Fibroblast of pulmonary artery (primary cell): Measurements from ENCODE around the gene ZNF165.
"Not testable (repeated sequence)": the region's sequence is repeated elsewhere in the genome, so short reads cannot be mapped to it uniquely, and the experiment has no call there.

Experiments
- DNase-seq: peaks from one replicate; pipeline ENCODE4 v3.0.0-alpha.2; 2010; ENCODE audit warnings: low read depth
- H3K4me3 ChIP-seq: replicated peaks from 2 replicates; pipeline ENCODE4 v1.5.1; 2011; ENCODE audit warnings: low read depth, mild to moderate bottlenecking, control low read depth, low read length, moderate library complexity
- TF ChIP-seq, protein P1 (sequence below): IDR thresholded peaks from 2 replicates; pipeline ENCODE4 v1.5.1; 2011; ENCODE audit warnings: mild to moderate bottlenecking, control low read depth, low read length, inconsistent platforms; ENCODE audit errors: missing control alignments

The ZNF165 gene

GRCh38 chr6:28118217-28118616, 37.8 kb downstream of the ZNF165 start:
- H3K4me3 ChIP-seq: no peak overlapping the region
- no peak for DNase-seq
- TF ChIP-seq, protein P1, sequence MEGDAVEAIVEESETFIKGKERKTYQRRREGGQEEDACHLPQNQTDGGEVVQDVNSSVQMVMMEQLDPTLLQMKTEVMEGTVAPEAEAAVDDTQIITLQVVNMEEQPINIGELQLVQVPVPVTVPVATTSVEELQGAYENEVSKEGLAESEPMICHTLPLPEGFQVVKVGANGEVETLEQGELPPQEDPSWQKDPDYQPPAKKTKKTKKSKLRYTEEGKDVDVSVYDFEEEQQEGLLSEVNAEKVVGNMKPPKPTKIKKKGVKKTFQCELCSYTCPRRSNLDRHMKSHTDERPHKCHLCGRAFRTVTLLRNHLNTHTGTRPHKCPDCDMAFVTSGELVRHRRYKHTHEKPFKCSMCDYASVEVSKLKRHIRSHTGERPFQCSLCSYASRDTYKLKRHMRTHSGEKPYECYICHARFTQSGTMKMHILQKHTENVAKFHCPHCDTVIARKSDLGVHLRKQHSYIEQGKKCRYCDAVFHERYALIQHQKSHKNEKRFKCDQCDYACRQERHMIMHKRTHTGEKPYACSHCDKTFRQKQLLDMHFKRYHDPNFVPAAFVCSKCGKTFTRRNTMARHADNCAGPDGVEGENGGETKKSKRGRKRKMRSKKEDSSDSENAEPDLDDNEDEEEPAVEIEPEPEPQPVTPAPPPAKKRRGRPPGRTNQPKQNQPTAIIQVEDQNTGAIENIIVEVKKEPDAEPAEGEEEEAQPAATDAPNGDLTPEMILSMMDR: no peak

- DNase-seq: no peak
- TF ChIP-seq, protein P1: no peak
- no peak overlapping the region for H3K4me3 ChIP-seq
Measured at GRCh38 chr6:28121876-28122275, 41.5 kb downstream of the ZNF165 start.

GRCh38 chr6:28122283-28122682, 41.9 kb downstream of the ZNF165 start:
- H3K4me3 ChIP-seq, DNase-seq: not testable (repeated sequence)

DNA sequence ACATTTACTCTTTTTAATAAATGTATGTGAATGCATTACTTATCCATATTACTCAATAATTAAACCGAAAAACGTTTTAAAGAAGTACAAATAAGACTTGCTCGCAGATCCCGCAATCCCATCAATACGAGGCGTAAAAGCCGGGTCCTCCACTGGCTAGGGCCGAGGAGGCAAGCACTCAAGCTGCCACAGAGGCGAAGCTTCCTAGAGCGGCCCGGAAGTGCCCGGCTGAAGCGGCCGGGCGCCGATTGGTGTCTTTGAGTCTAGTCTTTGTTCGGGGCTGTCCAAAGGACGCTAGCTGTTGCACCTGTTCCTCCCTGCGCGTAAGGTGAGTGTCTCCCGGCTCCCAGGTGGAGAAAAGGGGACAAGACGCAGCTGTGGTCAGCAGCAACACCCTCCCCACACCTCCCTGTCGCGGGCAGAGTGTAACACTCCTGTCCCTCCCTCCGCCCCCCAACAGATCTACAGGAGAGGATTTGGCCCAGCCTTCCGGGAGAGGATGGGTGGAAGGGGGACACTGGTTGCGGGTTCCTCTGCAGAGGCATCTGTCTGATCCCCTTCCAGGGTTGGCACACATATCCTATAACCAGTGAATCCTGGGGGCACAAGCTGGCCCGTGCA, 44.1 kb downstream of the ZNF165 start, which contains the start of gene ZSCAN16:
TSS of gene ZSCAN16 (plus strand) at position 260 of the 621 bp plus-strand sequence. CDS start 835 bp downstream, outside the sequence.
- peak within 1 kb of the TSS; percentile 61 for H3K4me3 ChIP-seq
- peak; percentile 87 for DNase-seq
- TF ChIP-seq, protein P1: no peak

DNA sequence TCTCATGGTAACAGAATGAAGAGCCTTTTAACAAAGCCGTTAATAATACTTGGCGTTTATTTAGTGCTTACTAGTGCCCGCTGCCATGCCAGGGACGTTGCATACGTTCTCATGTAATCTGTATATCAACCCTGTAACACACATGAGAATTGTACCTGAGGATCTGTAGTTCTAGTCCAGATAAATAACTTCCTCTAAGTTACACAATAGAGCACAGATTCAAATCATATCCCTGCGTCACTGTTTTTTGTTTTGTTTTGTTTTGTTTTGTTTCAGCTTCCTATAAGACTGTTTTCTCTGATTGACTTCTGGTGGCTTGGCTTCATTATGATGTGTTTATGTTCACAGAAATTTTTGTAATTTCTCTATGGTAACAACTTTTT, 44.6 kb downstream of the ZNF165 start:
- TF ChIP-seq, protein P1: no peak
- peak overlapping the region; percentile 61 for H3K4me3 ChIP-seq
- no peak for DNase-seq

DNA sequence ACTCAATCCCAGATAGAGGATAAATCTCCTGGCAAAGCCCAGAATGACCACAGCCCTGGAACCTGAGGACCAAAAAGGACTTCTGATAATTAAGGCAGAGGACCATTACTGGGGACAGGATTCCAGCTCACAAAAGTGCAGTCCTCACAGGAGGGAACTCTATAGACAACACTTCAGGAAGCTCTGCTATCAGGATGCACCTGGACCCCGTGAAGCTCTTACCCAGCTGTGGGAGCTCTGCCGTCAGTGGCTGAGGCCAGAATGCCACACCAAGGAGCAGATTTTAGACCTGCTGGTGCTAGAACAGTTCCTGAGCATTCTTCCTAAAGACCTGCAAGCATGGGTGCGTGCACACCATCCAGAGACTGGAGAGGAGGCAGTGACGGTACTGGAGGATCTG, 45.0 kb downstream of the ZNF165 start:
- no peak for DNase-seq
- no peak overlapping the region for H3K4me3 ChIP-seq
- TF ChIP-seq, protein P1: no peak

- peak; percentile 67 for DNase-seq
- H3K4me3 ChIP-seq: no peak overlapping the region
- TF ChIP-seq, protein P1: peak; percentile 64
Measured at GRCh38 chr6:28134015-28134414, 53.6 kb downstream of the ZNF165 start.
